HUDEP-2 (cell line): ENCODE measurements around the gene CBX6.
A peak's percentile ranks its signal among the peaks of the same experiment; 100 is the strongest.

Experiments used
- DNase-seq, 76 experiments: peaks; one replicate each; lab custom pipeline; 2025; ENCODE audit not compliant: unreplicated experiment in 76 of 76; lab: John Stamatoyannopoulos, UW

CBX6 gene

DNA sequence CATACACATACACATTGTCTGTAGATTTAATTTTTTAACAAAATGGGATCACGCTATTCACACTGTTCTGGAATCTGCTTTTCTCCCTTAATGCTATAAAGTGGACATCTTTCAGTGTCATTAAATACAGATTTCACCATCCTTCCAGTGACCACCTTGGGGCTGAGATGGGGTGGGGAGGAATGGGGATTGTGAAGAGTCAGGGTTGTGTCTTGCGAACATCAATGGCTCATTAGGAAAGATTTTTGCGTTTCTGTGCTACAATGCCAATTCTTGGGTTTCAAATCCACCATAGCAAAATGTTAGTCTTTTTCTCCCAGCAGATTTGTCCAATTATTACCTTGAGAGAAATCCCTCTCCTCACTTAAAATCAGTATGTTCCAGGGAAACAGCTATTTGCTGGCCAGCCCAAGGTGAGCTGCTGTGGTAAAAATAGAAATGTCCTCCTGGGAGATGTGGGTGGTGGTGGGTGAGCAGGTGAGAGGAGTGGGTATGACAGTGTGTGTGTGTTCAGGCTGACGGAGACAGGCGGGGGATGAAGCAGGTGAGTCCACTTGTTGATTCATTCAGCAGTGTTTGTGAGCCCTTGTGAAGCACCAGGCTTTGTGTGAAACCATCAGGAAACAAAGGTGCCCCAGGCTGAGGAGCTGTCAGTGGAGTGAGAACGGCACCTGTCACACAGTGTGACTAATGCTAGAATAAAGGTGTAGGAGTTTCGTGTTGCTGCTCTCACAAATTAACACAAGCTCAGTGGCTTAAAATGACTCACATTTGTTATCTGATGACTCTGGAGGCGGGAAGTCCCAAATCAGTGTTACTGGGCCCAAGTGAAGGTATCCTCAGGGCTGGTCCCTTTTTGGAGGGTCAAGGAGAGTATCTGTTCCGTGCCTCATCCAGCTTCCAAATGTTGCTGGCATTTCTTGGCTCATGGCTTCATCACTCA lies 1.7 kb upstream of the CBX6 start:
- peak in 1 of 76 experiments; percentile 5 for DNase-seq

DNA sequence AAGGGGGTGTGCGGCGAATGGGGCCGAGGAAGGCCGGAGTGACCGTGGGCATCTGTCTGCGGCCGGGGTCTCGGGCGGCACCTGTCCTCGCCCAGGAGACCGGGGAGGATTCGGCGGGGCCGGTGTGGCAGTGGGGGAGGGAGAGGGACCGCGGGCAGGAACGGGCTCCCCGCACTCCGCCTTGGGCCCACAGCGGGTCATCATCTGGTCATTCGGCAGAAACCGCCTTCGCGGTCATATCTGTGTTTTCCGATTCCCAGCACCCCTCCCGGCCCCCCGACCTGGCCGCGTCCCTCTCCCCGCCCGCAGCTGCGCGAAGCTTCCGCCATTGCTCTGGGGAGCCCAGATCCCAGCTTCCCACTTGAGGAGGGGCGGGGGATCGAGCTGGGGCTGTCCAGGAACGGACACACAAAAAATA lies 824 bp upstream of the CBX6 start:
- no peak for DNase-seq

DNA sequence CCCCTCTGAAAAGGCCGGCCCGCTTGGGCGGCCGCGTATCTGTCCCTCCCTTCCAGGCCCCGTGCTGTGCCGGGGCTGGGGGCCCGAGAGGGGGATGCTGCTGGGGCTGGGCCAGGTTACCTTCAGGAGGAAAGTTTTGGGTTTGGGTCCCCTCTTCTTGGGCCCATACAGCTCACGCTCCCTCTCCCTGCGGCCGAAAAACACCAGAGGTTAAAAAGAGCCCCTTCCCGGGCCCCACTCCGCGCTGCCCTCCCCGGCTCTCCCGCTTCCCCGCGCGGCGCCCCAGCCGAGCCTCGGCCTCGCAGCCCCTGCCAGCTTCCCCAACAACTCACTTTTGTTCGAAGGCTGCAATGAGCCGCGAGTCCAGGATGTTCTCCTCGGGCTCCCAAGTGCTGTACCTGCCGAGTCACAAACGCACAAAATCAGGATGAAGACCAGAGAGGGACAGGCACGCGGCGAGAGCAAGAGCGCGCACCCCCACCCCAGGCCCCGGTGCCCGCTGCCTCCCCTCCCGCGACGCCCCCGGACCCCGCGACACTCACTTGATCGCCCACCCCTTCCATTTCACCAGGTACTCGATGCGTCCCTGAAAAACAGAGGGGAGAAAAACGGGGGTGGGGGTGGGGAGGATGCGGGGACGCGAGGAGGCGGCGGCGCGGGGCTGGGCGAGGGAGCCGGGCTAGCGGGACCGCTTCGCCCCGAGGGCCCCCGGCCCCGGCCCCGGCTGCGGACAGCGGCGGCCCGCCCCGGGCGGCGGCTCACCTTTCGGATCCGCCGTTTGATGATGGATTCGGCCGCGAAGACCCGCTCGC lies 450 bp downstream of the CBX6 start:
- DNase-seq: peak in 1 of 76 experiments; percentile 41

DNA sequence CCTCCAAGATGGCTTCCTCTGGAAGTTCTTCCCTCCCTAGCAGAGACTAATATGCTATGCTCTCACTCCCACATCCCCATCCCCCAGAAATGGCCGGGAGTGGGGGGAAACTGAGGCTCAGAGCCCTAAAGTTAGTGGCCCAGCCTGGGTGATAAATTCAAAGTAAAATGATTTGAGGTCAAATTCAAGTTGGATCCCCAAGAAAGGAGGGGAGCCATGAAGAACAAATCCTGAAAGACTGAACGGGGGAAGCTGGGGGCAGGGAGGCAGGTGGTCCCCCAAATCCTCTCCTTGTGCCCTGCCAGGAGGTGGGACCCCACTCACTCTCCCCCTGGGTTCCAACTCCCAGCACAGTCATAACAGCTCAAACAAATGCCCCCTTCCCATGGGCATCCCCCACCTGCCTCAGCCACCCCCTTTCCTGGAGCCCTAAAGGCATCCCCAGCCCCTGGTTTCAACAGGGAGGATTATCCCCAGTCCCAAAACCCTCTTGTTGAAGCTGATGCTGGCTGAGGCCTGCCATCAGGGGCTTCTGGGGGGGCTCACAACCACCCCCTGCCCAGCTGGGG lies 1.1 kb downstream of the CBX6 start:
- DNase-seq: peak in 1 of 76 experiments; percentile 28

DNA sequence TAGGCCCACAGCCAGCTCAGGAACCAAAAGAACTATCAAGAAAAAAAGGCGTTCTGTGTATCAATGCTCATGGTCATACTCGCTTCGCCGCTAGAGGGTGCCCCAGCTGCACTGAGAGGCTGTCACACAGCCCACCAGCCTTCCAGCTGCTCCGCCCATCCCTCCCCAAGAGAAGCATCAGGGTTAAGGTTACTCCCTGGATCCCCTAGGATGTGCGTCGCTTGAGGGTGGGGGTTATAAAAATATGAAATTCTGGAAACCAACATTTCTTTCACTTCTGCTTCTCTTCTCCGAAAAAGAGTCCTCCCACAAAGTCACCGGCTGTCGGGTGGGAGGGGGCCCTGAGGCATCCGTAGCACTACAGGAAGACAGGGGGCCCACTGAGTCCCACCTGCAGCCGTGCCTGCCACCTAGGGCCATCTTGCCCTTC lies 1.7 kb downstream of the CBX6 start:
- DNase-seq: peak in 72 of 76 experiments; percentile 25 to 87 (median 72)

DNA sequence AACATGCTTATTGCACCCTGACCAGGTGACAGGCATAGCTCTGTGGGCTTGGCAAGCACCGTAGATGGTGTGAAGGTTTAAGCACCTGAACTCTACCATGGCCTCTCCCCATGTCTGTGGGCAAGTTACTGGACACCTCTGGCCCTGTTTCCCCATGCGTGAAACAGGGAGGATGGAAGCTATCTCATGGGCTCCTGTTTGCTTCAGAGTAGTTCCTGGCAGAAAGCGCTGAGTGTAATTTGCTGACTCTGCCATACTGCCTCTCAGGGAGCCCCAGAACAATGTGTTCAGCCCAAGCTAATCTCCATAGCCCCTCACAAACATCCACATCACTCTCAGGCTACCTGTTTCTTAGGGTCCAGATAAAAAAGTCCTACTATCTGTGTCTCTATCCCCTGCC lies 2.4 kb downstream of the CBX6 start:
- no peak for DNase-seq

DNA sequence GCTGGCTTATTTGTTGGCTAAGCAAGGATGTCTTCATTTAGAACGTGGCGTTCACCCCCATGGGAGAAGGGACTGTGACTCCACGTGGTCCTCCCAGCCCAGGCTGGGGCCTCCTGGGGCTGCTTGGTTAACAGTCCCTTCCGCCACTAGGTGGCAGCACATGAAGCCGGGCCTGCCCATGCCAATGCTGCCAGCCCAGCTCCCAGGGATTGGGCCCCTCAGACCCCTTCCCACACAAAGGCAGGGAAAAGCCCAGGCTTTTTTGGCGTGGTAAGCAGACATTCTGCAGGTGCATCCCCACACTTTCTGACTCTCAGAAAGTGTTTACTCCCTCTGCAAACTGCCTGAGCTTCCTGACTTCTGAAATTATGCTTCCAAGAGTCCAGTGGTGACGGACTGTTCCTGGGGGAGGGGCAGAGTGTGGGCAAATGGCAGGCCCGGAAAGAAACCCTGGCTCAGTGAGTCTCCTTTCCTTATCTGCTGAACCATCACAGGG lies 3.1 kb downstream of the CBX6 start:
- peak in 69 of 76 experiments; percentile 11 to 82 (median 61) for DNase-seq

DNA sequence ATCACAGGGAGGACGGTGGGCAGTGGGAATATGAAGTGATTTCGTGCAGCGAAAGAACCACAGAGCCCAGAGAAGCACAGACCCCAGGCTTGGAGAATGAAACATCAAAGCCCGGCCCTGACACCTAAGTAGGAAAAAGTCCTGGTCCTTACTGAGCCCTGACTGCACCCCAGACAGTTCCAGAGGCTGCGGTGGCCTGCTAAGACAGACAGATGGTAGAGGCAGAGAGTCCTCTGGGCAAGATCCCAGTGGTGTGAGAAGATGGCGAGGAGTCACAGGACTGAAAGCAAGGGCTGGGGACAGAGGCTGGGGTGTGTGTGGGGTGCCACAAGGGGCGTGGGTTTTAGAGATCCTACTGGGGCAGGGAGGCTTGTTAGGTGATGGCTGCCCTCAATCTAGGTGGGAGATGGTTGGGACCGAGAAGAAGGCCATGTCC lies 3.7 kb downstream of the CBX6 start:
- no peak for DNase-seq

DNA sequence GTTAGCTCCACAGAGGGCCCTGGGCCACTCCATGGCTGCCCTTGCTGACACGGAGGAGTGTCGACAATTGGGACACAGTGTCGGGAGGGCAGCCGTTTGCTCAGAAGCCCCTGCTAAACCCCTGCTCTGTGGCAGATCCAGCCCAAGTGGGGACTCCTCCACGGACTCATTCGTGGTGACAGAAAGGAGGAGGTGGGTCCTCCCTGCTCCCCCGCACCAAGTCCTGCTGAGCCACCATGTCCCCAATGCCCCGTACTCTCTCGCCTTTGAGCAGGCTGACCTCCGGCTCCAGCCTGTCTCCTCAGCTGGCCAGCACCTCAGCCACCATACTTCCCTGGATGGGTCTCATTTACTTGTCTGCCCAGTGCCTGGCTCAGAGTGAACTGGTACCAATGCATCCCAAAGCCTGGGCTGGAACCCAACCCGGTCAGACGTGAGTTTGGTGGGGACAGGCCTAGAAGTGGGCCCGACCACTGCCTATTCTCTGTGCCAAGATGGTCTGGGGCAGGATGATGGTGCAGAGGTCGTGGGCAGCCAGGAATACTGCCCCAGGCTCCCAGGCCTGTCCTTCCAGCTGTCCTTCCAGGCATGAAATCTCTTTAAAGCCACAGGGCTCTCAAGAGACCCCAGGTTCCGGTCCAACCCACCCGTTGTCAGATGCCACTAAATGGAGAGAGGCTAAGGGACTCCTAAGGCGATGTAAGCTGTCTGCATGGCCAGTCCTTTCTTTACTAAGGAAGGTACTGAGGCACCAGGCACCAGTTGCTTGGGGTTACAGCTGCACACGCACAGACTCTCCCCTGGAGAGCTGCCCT lies 4.3 kb downstream of the CBX6 start:
- no peak for DNase-seq

DNA sequence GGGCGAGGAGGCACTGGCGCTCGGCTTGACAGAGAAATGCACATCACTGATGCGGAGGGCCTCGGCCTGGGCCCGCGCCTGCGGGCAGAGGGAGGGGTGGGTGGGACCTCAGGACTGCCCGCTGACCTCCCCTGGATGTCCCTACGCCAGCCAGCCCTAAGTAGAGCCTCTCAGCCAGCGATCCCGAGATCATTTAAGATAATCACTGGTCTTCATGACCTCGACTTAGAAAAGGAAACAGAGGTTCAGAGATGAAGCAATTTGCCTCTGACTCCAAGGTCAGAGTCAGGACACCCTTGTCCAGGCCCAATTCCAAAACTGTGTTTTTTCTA lies 4.9 kb downstream of the CBX6 start:
- no peak for DNase-seq

DNA sequence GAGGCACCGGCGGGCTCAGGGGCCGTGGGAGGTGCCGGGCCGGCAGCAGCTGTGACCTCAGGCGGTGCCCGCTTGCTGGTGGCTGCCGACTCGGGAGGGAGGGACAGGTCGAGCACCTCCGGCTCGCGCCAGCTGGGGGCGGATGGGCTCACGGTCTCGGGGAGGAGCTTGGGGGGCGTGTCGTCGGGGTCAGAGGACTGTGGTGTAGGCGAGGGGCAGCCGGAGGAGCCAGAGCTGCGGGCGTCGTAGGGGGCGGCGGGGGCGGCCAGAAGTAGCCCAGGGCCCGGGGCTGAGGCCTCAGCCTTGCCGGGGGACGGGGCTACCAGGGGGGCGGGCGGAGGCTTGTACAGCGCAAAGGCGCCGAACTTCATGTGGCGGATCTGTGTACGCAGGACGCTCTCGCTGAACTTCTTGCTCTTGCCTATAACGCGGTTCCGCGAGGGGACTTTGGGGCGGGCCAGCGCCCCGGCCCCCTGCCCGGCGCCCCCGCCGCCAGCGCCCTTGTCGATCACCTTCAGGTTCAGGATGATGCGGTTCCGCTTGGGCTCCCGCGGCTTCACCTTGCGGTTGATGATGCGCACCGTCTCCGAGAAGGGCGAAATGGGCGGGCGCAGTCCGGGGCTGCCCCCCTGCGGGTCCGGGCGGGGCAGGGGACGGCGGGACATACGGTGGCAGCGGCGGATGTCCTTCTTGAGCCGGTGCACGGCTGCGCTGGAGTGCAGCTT lies 5.5 kb downstream of the CBX6 start:
- no peak for DNase-seq

DNA sequence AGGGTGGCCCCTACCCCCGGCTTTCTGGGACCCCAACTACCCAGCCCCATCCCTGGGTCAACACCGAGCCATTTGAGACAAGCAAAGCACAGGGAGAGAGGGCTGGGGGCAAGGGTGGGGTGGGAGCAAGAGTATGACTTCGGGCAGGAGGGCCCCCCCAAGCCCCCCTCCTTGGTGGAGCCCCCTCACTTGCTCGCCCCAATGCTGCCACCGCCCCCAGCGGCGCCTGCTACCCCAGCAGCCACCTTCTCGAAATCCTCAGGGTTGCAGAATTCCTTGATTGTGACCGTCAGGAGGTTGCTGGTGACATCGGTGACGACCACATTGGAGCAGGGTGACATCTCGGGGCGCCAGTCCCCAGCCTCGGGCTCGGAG lies 6.0 kb downstream of the CBX6 start:
- DNase-seq: no peak

DNA sequence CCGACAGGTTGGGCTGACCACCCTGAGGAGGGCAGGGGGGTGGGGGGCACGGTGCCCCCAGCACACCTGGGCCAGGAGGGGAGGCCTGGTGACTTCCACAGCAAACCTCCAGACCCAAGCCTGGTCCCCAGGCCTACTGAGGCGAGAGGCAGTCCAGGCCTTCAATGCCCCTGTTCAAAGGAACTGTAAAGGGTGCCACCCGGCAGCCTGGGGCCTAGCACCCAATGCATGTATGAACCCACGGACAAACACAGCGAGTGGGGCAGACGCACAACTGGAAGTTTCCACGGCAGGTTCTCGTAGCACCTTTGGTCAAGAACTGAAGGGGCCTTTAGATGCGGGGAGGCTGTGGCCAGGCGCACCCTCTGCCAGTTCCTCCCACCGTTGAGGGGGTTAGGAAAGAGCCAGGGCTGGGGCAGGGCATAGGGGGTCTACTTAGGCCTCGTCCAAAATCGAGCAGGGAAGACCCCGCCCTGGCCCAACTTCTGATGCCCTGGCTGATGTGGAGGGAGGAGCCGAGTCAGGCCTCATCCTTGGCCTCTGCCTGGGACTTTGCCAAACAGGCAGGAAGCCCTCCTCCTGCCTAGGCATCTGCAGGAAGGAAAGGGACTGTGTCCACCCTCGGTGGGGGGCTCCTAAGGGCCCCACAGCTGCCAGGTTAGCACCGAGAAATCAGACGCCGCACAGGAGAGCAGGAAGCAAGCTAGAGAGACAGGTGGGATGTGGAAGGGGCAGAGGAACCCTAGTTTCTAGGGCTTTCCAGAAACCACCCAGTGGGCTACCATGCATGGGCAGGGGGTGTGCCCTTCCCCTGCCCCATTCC lies 6.6 kb downstream of the CBX6 start:
- no peak for DNase-seq

DNA sequence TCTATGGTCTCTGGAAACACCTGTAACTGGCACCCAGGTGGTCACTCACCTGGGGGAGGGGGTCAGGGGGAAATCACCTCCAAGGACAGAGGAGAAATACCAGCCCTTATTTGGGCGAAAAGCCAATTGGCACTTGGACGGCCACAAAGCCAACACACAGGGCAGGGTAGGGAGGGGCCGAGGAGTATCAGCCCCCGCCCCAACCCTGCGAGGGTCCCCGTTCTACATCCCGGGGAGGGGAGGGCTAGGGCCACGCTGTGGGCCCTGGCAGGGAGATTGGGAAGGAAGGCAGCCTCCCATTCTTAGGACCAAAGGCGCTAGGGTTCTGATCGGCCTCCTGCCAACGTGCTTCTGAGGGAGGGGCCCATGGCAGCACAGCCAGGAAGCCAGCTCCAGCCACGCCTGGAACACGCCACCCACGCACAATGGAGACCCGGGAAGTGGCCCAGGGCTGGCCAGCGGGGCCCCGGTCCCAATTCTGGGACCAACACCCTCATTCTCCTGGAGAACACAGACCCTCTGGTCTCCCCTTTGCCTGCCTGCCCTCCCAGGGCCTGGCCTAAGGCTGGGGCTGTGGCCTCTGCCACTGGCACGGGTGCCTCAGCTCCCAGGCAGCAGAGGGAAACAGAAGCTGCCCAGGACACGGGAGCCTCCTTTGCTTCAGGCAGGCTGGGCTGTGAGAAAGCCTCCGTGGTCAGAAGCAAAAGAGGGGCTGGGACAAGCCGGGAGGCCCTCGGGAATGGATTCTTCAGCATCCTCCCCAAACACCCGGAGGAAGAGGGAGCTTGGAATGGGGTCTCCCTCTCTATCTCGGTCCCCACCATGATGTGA lies 7.4 kb downstream of the CBX6 start:
- DNase-seq: peak in 22 of 76 experiments; percentile 7 to 63 (median 28)

DNA sequence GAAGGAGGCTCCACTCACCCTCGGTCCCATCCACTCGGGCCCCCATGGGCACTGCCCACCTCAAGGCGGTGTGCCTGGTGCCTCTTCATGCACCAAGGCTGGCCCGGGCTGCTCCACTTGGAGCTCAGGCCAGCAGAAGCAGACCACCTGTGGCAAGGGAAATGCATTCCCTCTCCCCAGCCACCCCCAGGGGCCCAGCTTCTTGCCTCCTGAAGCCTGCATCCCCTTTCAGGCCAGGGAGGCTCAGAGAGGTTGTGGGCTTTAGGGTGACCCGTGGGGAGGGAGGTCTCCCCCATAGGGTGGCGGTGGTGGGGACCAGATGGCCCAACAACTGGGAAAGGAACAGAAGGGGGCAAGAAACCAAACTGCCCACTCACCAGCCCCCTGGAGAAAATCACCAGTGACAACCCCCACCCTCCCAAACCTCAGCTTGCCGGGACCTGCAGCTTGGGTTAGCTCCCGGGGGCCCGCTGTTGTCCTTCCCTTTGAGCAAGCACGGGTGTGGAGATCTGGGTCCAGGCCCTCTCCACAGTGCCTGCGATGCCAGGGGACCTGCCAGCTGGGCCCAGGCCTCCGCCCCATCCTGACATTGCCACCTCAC lies 8.4 kb downstream of the CBX6 start:
- no peak for DNase-seq

DNA sequence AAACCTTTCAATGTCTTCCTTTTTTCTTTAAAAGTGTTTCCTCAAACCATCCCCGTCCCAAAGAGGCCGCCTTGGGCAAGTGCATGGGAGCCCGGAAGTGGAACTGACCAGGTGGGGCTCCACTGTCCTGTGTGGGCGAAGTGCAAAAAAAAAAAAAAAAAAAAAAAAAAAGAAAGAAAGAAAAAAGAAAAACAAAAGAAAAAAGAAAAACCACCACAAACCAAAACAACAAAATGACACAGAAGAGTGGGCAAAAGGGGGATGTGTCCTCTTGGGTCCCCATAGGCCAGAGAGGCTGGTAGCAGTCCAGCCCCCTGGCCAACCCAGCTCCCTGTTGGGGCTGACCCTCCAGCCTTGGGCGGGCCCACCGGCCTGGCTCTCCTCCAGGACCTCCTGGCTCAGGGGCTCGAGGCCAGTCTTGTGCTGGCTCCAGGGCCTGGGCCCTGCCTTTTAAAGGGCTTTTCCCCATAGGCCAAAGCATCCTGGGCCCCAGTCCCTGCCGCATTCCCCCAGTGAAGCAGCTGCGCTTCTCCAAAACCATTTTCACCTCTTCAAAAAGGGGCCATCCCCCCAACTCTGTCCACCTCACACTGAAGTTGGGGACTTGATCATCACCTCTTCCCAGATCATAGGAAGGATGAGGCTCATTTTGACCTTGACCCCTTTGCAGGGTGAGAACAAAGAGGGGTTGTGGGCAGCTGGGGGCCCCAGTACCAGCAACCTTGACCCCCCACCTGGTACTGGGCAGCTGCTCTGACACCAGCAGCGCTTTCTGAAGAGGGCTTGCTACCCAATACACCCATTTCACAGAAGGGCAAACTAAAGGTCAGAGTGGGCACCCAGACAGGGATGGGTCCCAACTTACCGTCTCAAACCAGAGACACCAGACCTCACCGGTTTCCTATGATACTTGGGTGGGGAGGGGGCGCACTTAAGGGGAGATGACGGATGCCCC lies 9.4 kb downstream of the CBX6 start:
- peak in 6 of 76 experiments; percentile 3 to 48 (median 14) for DNase-seq
